Measurements from ENCODE around the gene RNF14. TPM values are rescaled to one million over a fixed set of nuclear protein-coding genes. Genes with fewer than 3 reads are reported as not detected.
"Not testable (repeated sequence)": the region's sequence is repeated elsewhere in the genome, so short reads cannot be mapped to it uniquely, and the experiment has no call there.

RNF14 gene
- total RNA-seq, 1 experiment from 2014 or later, result 20.1 TPM

- Histone ChIP-seq H3K27ac (ENCODE audit: insufficient read length, low read depth, low read length) (no peak overlapping the region), H3K9ac (ENCODE audit: extremely low read depth, insufficient read length, low read length) (no peak overlapping the region), H4K5ac (ENCODE audit: insufficient read length, low read depth, low read length) (no peak overlapping the region), H3K4me2 (ENCODE audit: insufficient read depth, insufficient read length, low read length) (no peak overlapping the region), H3K18ac (ENCODE audit: insufficient read length, low read depth, low read length) (no peak overlapping the region), H3T11ph (ENCODE audit: low read length) (no peak overlapping the region), H4K91ac (ENCODE audit: insufficient read length, low read depth, low read length) (no peak overlapping the region), H3K56ac (ENCODE audit: insufficient read length, low read depth, low read length) (no peak overlapping the region), H3K14ac (ENCODE audit: insufficient read depth, low read length) (no peak overlapping the region), H4K20me1 (ENCODE audit: control insufficient read depth, insufficient read depth, insufficient read length) (no peaks in the 10 kb centered on the region), H2AK5ac (ENCODE audit: insufficient read length, low read length) (no peak overlapping the region), H2BK15ac (ENCODE audit: low read depth, low read length) (no peak overlapping the region), H3K79me1 (ENCODE audit: insufficient read depth, low read depth, low read length, poor library complexity, severe bottlenecking) (peaks cover 3% of the 10 kb centered on the region), H3K79me2 (ENCODE audit: insufficient read depth, low read length) (peaks cover 3% of the 10 kb centered on the region; the same call in 1 of the 2 replicates), H2BK20ac (ENCODE audit: low read depth, low read length, poor library complexity, severe bottlenecking) (no peak overlapping the region), H2AFZ (ENCODE audit: low read length) (no peak overlapping the region), H3K23ac (ENCODE audit: insufficient read length, low read depth, low read length) (no peak overlapping the region), H2BK120ac (ENCODE audit: low read depth, low read length, poor library complexity, severe bottlenecking) (no peak overlapping the region), H3K27me3 (ENCODE audit: insufficient read depth, low read length) (no peaks in the 10 kb centered on the region), H3K4me1 (ENCODE audit: insufficient read depth, low read length) (0 out of 2 replicates have a peak, but pooled peaks cover 3% of the 10 kb centered on the region), H3K9me3 (ENCODE audit: control insufficient read depth, low read depth, low read length) (no peaks in the 10 kb centered on the region), H4K8ac (replicated peaks; ENCODE audit: insufficient read length, low read depth, low read length) (no peak overlapping the region), H3K4ac (ENCODE audit: low read depth, low read length) (no peak overlapping the region), H2BK5ac (ENCODE audit: insufficient read length, low read length) (no peak overlapping the region), H3K23me2 (ENCODE audit: insufficient read length, low read depth, low read length, poor library complexity, severe bottlenecking) (peaks cover 8% of the 10 kb centered on the region), H2BK12ac (ENCODE audit: insufficient read length, low read depth, low read length) (no peak overlapping the region)
- DNase-seq, result no peak
- peaks cover 6 to 14% (median 10%) of the 10 kb centered on the region in 3 experiments; a peak in 6 of 7 replicates for H3K36me3 Mint-ChIP-seq (ENCODE audit: insufficient read depth in 1 of 3, low read depth in 3 of 3)
- no peaks in the 10 kb centered on the region for H3K9me3 Mint-ChIP-seq
- peaks cover 17 to 26% of the 10 kb centered on the region in 2 experiments for H3K4me1 Mint-ChIP-seq
- H3K4me3 Mint-ChIP-seq, result no peak overlapping the region
- no CpG with 5 or more reads among the region's 2 CpGs for WGBS (ENCODE audit: extremely low coverage, insufficient read length, low lambda C conversion rate)
- H3K27ac Mint-ChIP-seq, result no peak overlapping the region
- H3K27me3 Mint-ChIP-seq (ENCODE audit: low read depth), result peaks cover 15% of the 10 kb centered on the region
- no peak for TF ChIP-seq CTCF (conservative IDR thresholded peaks at IDR 0.05)
Observed at GRCh38 chr5:141920771-141921170, 48.1 kb upstream of the RNF14 start.

GRCh38 chr5:141922827-141923447 is 46.0 kb upstream of the RNF14 start:
- not testable (repeated sequence) for H2BK5ac ChIP-seq (ENCODE audit: insufficient read length, low read length); H3K9me3 Mint-ChIP-seq; H3K4me1 ChIP-seq (ENCODE audit: insufficient read depth, low read length); H2BK15ac ChIP-seq (ENCODE audit: low read depth, low read length); H4K20me1 ChIP-seq (ENCODE audit: control insufficient read depth, insufficient read depth, insufficient read length); H3K79me1 ChIP-seq (ENCODE audit: insufficient read depth, low read depth, low read length, poor library complexity, severe bottlenecking); H4K91ac ChIP-seq (ENCODE audit: insufficient read length, low read depth, low read length); H3T11ph ChIP-seq (ENCODE audit: low read length); H2BK20ac ChIP-seq (ENCODE audit: low read depth, low read length, poor library complexity, severe bottlenecking); H3K27me3 Mint-ChIP-seq (ENCODE audit: low read depth); H3K9me3 ChIP-seq (ENCODE audit: control insufficient read depth, low read depth, low read length); H2AFZ ChIP-seq (ENCODE audit: low read length); H3K23me2 ChIP-seq (ENCODE audit: insufficient read length, low read depth, low read length, poor library complexity, severe bottlenecking); H4K8ac ChIP-seq (replicated peaks; ENCODE audit: insufficient read length, low read depth, low read length); H3K27ac ChIP-seq (ENCODE audit: insufficient read length, low read depth, low read length); H3K27me3 ChIP-seq (ENCODE audit: insufficient read depth, low read length); H2AK5ac ChIP-seq (ENCODE audit: insufficient read length, low read length); H3K4ac ChIP-seq (ENCODE audit: low read depth, low read length); H3K18ac ChIP-seq (ENCODE audit: insufficient read length, low read depth, low read length); H2BK12ac ChIP-seq (ENCODE audit: insufficient read length, low read depth, low read length); H3K23ac ChIP-seq (ENCODE audit: insufficient read length, low read depth, low read length); H3K56ac ChIP-seq (ENCODE audit: insufficient read length, low read depth, low read length); H4K5ac ChIP-seq (ENCODE audit: insufficient read length, low read depth, low read length); DNase-seq; H2BK120ac ChIP-seq (ENCODE audit: low read depth, low read length, poor library complexity, severe bottlenecking); H3K79me2 ChIP-seq (ENCODE audit: insufficient read depth, low read length)
- peak overlapping the region; percentile 55 for H3K4me2 ChIP-seq (ENCODE audit: insufficient read depth, insufficient read length, low read length)
- H3K27ac Mint-ChIP-seq, result peak overlapping the region in 2 of 3 experiments; percentile 20 to 96; a peak in 3 of 7 replicates
- WGBS (ENCODE audit: extremely low coverage, insufficient read length, low lambda C conversion rate), result no CpG with 5 or more reads among the region's 28 CpGs
- peaks cover 14 to 34% (median 28%) of the 10 kb centered on the region in 3 experiments; a peak in 6 of 7 replicates for H3K36me3 Mint-ChIP-seq (ENCODE audit: insufficient read depth in 1 of 3, low read depth in 3 of 3)
- H3K9ac ChIP-seq (ENCODE audit: extremely low read depth, insufficient read length, low read length), result peak overlapping the region; percentile 58
- peak overlapping the region; percentile 89; the same call in 1 of the 2 replicates for H3K14ac ChIP-seq (ENCODE audit: insufficient read depth, low read length)
- H3K4me3 Mint-ChIP-seq, result peak overlapping the region; percentile 82 to 92
- peaks cover 10 to 18% of the 10 kb centered on the region in 2 experiments for H3K4me1 Mint-ChIP-seq
